Activated T-helper 2 cell treated with anti-CD3 and anti-CD28 coated beads, Interferon-gamma antibody, Interleukin-2, Interleukin-4, amounts not matched to agents 10 μg/mL and 5 μg/mL and 100 μg/mL, durations not matched to agents 14 hours and 24 hours and 36 hours (primary cell): Measurements from ENCODE around the gene HS2ST1. TPM values are rescaled to one million over a fixed set of nuclear protein-coding genes. Genes with fewer than 3 reads are reported as not detected.
"Not testable (repeated sequence)": the region's sequence is repeated elsewhere in the genome, so short reads cannot be mapped to it uniquely, and the experiment has no call there.

Source experiments
- DNase-seq: peaks from one replicate; pipeline ENCODE4 v3.0.0; 2021; ENCODE audit warnings: low spot score
- H3K27ac Mint-ChIP-seq: one replicate; pipeline ENCODE4 v1.8.0; 2021; ENCODE audit warnings: mixed read lengths
- H3K27me3 Mint-ChIP-seq: one replicate; pipeline ENCODE4 v1.8.0; 2021; ENCODE audit warnings: low read depth, mixed read lengths
- H3K36me3 Mint-ChIP-seq: one replicate; pipeline ENCODE4 v1.8.0; 2021; ENCODE audit warnings: low read depth, mixed read lengths
- H3K4me1 Mint-ChIP-seq: one replicate; pipeline ENCODE4 v1.8.0; 2021; ENCODE audit warnings: low read depth, mixed read lengths
- H3K4me3 Mint-ChIP-seq: one replicate; pipeline ENCODE4 v1.8.0; 2021; ENCODE audit warnings: low read depth, mild to moderate bottlenecking, moderate library complexity, mixed read lengths
- H3K9me3 Mint-ChIP-seq: one replicate; pipeline ENCODE4 v1.8.0; 2021; ENCODE audit warnings: mixed read lengths
- intact Hi-C: fragments of 100-400 bp; cut with micrococcal nuclease; formaldehyde crosslinking; loops from one replicate; pipeline ENCODE4 v1.15.1; 2023
- total RNA-seq: library from RNA; stranded (reverse); gene quantifications from 2 replicates; pipeline ENCODE4 v1.2.3, GENCODE V29; 2022

HS2ST1 gene
- total RNA-seq, 1 donor from 2014 or later = 28.0 TPM

GRCh38 chr1:86988835-86989234, 74.4 kb downstream of the HS2ST1 start:
- DNase-seq = no peak
- peaks cover 27% of the 10 kb centered on the region for H3K4me1 Mint-ChIP-seq
- H3K27me3 Mint-ChIP-seq = no peaks in the 10 kb centered on the region
- no peaks in the 10 kb centered on the region for H3K9me3 Mint-ChIP-seq
- H3K4me3 Mint-ChIP-seq = no peak overlapping the region
- no peaks in the 10 kb centered on the region for H3K36me3 Mint-ChIP-seq
- no peak overlapping the region for H3K27ac Mint-ChIP-seq
- intact Hi-C loops = no loop called here

DNA sequence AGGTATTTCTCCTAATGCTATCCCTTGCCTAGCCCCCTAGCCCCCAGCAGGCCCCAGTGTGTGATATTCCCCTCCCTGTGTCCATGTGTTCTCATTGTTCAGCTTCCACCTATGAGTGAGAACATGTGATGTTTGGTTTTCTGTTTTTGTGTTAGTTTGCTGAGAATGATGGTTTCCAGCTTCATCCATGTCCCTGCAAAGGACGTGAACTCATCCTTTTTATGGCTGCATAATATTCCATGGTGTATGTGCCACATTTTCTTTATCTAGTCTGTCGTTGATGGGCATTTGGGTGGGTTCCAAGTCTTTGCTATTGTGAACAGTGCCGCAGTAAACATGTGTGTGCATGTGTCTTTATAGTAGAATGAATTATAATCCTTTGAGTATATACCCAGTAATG, 75.3 kb downstream of the HS2ST1 start:
- H3K4me3 Mint-ChIP-seq, H3K36me3 Mint-ChIP-seq, H3K9me3 Mint-ChIP-seq, H3K27me3 Mint-ChIP-seq, H3K27ac Mint-ChIP-seq, DNase-seq: not testable (repeated sequence)
- intact Hi-C loops = loop anchor here (10.0 kb wide), 1 partner anchor 215 kb away; no protein-coding TSS in a partner anchor
- H3K4me1 Mint-ChIP-seq = peaks cover 27% of the 10 kb centered on the region

DNA sequence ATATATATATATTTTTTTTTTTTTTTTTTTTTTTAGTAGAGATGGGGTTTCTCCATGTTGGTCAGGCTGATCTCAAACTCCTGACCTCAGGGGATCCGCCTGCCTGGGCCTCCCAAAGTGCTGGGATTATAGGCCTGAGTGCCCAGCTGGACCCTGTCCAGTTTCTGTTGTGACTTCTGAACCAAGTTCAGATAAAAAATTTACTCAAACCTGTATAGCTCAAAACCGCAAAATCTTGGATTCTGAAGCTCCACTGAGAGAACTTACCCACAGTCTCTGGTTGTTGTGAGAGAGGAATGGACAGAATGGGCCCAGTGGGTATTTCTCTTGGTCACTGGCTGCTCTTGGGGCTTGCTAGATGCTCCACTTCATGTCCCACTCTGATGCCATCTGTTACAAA, 76.4 kb downstream of the HS2ST1 start:
- no peak overlapping the region for H3K27ac Mint-ChIP-seq
- H3K4me3 Mint-ChIP-seq = no peak overlapping the region
- peaks cover 36% of the 10 kb centered on the region for H3K4me1 Mint-ChIP-seq
- no peaks in the 10 kb centered on the region for H3K9me3 Mint-ChIP-seq
- H3K36me3 Mint-ChIP-seq = no peaks in the 10 kb centered on the region
- H3K27me3 Mint-ChIP-seq = no peaks in the 10 kb centered on the region
- no peak for DNase-seq
- intact Hi-C loops = loop anchor here (10.0 kb wide), 1 partner anchor 216 kb away; no protein-coding TSS in a partner anchor

DNA sequence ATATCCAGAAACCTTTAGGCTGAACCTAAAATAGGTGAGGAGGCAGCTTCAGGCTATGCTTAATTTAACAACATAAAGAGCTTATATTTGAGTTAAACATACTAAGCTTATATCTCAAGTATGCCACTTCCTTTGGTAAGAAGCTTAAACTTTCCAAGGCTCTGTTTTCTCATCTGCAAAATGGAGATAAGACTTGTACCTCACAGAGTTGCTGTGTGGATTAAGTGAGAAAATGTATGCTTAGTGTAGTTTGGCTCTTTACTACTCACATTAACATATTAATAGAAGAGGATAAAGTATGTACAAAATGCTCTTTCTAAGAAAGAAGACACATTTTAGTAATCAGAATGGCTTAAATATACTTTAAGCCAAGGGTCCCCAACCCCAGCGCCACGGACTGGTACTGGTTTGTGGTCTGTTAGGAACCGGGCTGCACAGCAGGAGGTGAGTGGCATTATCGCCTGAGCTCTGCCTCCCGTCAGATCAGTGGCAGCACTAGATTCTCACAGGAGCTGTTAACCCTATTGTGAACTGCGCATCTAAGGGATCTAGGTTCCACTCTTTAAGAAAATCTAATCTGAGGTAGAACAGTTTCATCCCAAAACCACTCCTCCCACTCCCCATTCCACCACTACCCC, 77.2 kb downstream of the HS2ST1 start:
- Mint-ChIP-seq H3K36me3 (no peaks in the 10 kb centered on the region), H3K27ac (no peak overlapping the region), H3K9me3 (no peaks in the 10 kb centered on the region), H3K4me3 (no peak overlapping the region), H3K4me1 (peaks cover 35% of the 10 kb centered on the region), H3K27me3 (no peaks in the 10 kb centered on the region)
- intact Hi-C loops = loop anchor here (10.0 kb wide), 1 partner anchor 217 kb away; no protein-coding TSS in a partner anchor
- no peak for DNase-seq

GRCh38 chr1:86992861-86993260, 78.4 kb downstream of the HS2ST1 start:
- intact Hi-C loops = loop anchor here (10.0 kb wide), 1 partner anchor 218 kb away; no protein-coding TSS in a partner anchor
- Mint-ChIP-seq H3K4me3 (no peak overlapping the region), H3K36me3 (no peaks in the 10 kb centered on the region), H3K27me3 (no peaks in the 10 kb centered on the region), H3K27ac (no peak overlapping the region), H3K4me1 (peaks cover 35% of the 10 kb centered on the region), H3K9me3 (no peaks in the 10 kb centered on the region)
- no peak for DNase-seq

DNA sequence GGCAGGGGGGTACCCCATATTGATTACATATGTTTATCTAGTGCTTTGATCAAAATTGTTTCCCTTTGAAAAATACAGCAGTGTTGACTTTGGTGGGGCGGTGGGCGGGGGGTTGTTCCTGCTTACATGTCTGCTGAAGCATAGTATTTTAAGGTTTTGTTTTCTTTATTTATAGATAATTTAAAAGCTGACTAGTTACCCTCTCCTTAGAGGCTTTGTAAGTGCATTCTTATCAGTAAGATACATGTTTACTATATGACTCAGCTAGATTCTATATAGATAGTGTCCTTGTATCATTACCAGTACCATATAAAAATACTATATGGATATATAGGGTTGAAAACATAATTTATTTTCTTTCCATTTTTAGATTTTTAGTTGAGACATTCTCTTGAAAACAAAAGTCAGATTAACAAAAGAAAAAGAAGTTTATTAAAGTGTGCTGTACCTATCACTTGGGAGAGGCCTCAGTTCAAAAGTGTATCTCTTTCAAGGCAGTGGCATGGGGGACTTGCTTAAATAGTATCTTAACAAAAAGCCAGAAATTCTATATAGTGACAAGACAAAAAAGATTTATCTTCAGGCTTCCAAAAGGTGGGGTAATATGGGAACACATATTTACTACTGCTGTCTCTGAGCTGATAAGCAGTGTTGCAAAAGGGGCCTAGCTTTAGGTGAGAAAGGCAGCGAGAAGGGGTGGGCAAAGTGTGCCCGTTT, 79.0 kb downstream of the HS2ST1 start:
- intact Hi-C loops = loop anchor here (10.0 kb wide), 1 partner anchor 219 kb away; no protein-coding TSS in a partner anchor
- Mint-ChIP-seq H3K27me3 (no peaks in the 10 kb centered on the region), H3K4me3 (no peak overlapping the region)

GRCh38 chr1:86994061-86994460, 79.6 kb downstream of the HS2ST1 start:
- intact Hi-C loops = loop anchor here (10.0 kb wide), 1 partner anchor 219 kb away; no protein-coding TSS in a partner anchor
- Mint-ChIP-seq H3K36me3 (no peaks in the 10 kb centered on the region), H3K27me3 (no peaks in the 10 kb centered on the region), H3K4me1 (peaks cover 44% of the 10 kb centered on the region), H3K4me3 (no peak overlapping the region), H3K27ac (no peak overlapping the region), H3K9me3 (no peaks in the 10 kb centered on the region)
- DNase-seq = no peak

More for the DNA sequence above, 79.0 kb downstream of the HS2ST1 start:
- DNase-seq = no peak
- peaks cover 40% of the 10 kb centered on the region for H3K4me1 Mint-ChIP-seq
- H3K9me3 Mint-ChIP-seq = no peaks in the 10 kb centered on the region
- H3K27ac Mint-ChIP-seq = no peak overlapping the region
- no peaks in the 10 kb centered on the region for H3K36me3 Mint-ChIP-seq

DNA sequence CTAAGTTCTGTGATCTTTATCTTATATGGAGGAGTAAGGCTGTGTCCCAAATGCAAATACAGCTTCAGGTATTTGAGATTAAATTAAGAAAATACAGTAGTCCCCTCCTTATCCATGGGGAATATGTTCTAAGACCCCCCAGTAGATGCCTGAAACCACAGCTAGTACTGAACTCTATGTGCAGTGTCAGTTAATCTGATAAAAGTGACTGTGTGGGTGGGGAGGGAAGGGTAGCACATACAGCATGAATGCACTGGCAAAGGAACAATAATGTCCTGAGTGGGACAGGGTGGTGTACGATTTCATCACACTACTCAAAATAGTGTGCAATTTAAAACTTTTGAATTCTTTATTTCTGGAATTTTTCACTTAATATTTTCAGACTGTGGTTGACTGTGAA, 83.1 kb downstream of the HS2ST1 start:
- DNase-seq = no peak
- Mint-ChIP-seq H3K4me3 (no peak overlapping the region), H3K4me1 (peaks cover 39% of the 10 kb centered on the region), H3K27me3 (no peaks in the 10 kb centered on the region), H3K9me3 (no peaks in the 10 kb centered on the region), H3K36me3 (peaks cover under 1% of the 10 kb centered on the region), H3K27ac (no peak overlapping the region)
- intact Hi-C loops = loop anchor here (10.0 kb wide), 1 partner anchor 223 kb away; no protein-coding TSS in a partner anchor

DNA sequence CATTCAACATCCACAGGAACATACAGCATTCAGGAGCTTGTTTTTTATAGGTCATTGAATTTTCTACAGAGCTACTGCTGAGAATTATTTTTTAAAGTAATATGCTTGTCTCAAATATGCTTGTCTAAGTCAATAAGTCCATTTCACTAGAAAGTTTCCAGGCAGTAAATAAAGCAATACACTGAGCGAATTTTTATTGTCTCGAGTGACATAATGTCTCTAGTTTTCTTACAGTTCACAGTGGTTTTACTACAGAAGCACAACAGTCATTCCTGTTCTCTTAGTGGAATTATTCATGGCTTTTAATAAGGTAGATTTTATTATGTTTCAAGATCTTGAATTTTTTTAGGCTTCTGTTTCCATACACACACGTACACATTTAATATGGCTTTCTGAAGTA, 83.8 kb downstream of the HS2ST1 start:
- DNase-seq = no peak
- H3K27ac Mint-ChIP-seq = no peak overlapping the region
- H3K36me3 Mint-ChIP-seq = peaks cover 3% of the 10 kb centered on the region
- H3K9me3 Mint-ChIP-seq = no peaks in the 10 kb centered on the region
- H3K4me3 Mint-ChIP-seq = no peak overlapping the region
- intact Hi-C loops = loop anchor here (1.0 to 10.0 kb wide), 4 partner anchors 45 to 223 kb away; partner anchors contain the start of genes HS2ST1 and SELENOF
- no peaks in the 10 kb centered on the region for H3K27me3 Mint-ChIP-seq
- H3K4me1 Mint-ChIP-seq = peaks cover 32% of the 10 kb centered on the region

DNA sequence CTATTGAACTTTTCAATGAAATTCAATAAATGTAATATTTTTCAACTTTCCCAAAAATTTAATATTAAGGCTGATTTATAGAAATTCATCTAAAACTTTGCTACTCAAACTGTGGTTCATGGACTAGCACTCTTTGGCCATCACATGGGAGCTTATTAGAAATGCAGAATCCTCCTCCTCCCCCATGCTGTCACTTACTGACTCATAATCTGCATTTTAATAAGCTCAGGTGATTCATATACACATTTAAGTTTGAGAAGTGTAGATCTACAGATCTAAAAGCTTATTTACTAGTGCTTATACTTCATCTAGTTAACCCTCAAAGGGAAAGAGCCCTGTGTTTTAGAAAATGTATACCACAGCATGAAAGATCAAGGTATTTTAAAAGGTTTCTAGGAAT, 84.3 kb downstream of the HS2ST1 start:
- no peaks in the 10 kb centered on the region for H3K27me3 Mint-ChIP-seq
- H3K4me3 Mint-ChIP-seq = no peak overlapping the region
- peaks cover 29% of the 10 kb centered on the region for H3K4me1 Mint-ChIP-seq
- H3K9me3 Mint-ChIP-seq = no peaks in the 10 kb centered on the region
- no peak overlapping the region for H3K27ac Mint-ChIP-seq
- intact Hi-C loops = loop anchor here (1.0 to 10.0 kb wide), 4 partner anchors 44 to 224 kb away; partner anchors contain the start of genes HS2ST1 and SELENOF
- peaks cover 3% of the 10 kb centered on the region for H3K36me3 Mint-ChIP-seq
- no peak for DNase-seq

DNA sequence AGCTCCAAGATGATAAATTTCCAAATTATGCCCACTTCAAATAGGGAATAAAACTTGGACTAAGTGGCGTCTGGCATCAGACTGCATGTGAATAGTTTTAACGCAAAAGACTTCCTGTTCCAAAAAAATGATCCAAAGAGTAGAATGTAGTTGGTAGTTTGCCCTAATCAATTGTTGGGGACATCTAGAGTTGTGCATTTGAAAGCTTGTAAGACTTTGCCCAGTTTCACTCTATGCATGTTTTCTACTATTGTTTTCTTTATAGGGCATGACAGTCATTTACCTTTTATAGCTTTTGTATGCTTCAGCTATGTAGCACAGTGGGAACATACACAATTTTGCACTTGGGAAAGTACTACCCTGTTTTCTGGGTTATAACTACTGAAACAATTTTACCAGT, 86.0 kb downstream of the HS2ST1 start:
- intact Hi-C loops = no loop called here
- H3K4me1 Mint-ChIP-seq = peaks cover 23% of the 10 kb centered on the region
- DNase-seq = no peak
- H3K9me3 Mint-ChIP-seq = no peaks in the 10 kb centered on the region
- H3K4me3 Mint-ChIP-seq = no peak overlapping the region
- no peak overlapping the region for H3K27ac Mint-ChIP-seq
- no peaks in the 10 kb centered on the region for H3K27me3 Mint-ChIP-seq
- H3K36me3 Mint-ChIP-seq = peaks cover 3% of the 10 kb centered on the region

GRCh38 chr1:87004857-87005256, 90.4 kb downstream of the HS2ST1 start:
- H3K36me3 Mint-ChIP-seq = peaks cover 3% of the 10 kb centered on the region
- no peak overlapping the region for H3K4me3 Mint-ChIP-seq
- DNase-seq = no peak
- intact Hi-C loops = no loop called here
- H3K9me3 Mint-ChIP-seq = no peaks in the 10 kb centered on the region
- no peaks in the 10 kb centered on the region for H3K27me3 Mint-ChIP-seq
- H3K4me1 Mint-ChIP-seq = peaks cover 4% of the 10 kb centered on the region
- H3K27ac Mint-ChIP-seq = no peak overlapping the region

DNA sequence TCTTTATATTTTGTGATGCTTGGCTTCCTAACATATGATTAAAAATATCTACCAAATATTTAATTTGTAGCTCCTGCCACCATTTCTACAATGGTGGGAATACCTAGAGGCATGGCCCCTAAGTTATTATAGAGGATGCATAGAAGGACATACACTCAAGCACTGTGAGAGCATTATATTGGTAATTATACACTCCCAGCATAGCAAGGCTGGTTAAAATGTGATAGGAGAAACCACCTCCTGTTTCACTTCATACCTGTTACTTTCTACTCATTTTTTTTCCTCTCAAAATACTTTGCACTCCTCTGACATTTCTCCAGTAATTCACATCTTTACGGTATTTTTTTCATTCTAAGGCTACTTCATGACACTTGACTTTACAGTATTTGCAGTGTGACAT, 92.9 kb downstream of the HS2ST1 start:
- intact Hi-C loops = no loop called here
- Mint-ChIP-seq H3K27me3 (no peaks in the 10 kb centered on the region), H3K4me1 (peaks cover 4% of the 10 kb centered on the region), H3K9me3 (peaks cover 9% of the 10 kb centered on the region), H3K36me3 (peaks cover 11% of the 10 kb centered on the region), H3K4me3 (no peak overlapping the region), H3K27ac (no peak overlapping the region)
- DNase-seq = no peak
